NCI-H345 treated with DMSO at 0.1 percent for 48 hours (cell line): ENCODE results near the gene LEMD3.
"Not testable (repeated sequence)": the region's sequence is repeated elsewhere in the genome, so short reads cannot be mapped to it uniquely, and the experiment has no call there.

ENCODE experiments used
- DNase-seq: peaks from one replicate; lab custom pipeline; 2025; ENCODE audit not compliant: unreplicated experiment; lab: John Stamatoyannopoulos, UW

The LEMD3 gene

DNA sequence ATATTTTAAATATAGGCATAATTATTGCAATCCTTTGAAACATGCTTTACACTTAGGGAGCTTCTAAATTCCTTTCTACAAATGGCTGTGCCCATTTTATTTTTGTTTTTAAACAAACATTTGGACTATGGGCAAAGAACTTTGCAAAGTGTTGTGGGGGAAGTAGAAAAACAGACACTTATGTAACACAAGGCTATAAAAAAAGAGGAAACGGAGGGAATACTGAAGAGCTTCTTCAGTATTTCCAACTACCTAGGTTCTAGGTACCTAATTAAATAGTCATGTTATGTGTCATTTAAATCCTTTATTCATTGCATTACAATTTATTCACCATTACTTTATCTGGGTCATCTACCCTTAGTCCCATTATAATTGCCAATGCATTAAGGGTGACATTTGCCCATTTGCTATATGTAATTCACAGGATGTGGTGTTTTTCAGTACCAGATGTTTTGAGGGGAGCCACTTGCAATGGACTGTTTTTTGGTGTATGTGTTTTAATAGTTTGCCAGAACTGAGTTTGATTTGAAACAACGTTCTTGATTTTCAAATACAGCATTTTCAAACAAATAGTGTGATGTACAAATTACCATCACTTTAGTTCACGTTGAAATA is 107.6 kb downstream of the LEMD3 start:
- no peak for DNase-seq

GRCh38 chr12:65277994-65278575 is 108.7 kb downstream of the LEMD3 start:
- no peak for DNase-seq

DNA sequence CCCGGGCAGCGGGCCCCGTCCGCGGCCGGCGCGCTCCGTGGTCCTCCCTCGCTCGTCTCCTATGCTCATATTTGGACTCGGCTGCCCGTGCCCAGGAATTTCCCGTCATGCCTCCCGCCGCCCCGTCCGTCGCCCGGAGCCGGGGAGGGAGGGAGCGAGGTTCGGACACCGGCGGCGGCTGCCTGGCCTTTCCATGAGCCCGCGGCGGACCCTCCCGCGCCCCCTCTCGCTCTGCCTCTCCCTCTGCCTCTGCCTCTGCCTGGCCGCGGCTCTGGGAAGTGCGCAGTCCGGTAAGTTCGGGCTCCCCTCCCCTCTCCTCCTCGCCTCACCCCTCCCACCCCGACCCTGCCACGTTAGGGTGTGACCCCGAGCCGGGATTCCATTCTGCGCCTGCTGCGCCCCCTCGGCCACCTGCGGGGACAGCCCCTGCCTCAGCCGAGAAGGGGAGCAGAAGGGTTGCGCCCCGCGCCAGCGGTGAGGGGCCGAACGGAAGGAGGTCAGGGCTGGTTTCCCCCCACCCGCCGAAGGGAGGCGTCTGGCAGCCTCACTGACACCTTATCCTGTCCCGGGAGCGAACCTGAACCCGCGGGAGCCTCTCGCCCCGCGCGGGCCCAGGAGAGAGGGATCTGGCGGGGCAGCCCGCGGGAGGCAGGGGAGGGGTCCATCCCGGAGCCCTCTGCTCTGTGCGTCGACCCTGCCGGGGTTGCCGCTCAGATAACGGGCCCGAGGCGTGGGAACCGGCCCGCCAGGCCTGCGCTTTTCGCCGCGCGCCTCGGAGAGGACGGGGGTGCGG is 109.4 kb downstream of the LEMD3 start, which contains the start of gene MSRB3:
Gene MSRB3 (plus strand): TSS at position 108 of the 793 bp plus-strand sequence. CDS start 29,897 bp downstream, outside the sequence.
- no peak for DNase-seq

GRCh38 chr12:65279369-65280112 is 110.2 kb downstream of the LEMD3 start:
- no peak for DNase-seq

GRCh38 chr12:65280306-65280705 is 110.9 kb downstream of the LEMD3 start:
- no peak for DNase-seq

GRCh38 chr12:65282840-65283239 is 113.5 kb downstream of the LEMD3 start:
- no peak for DNase-seq

- DNase-seq = not testable (repeated sequence)
These were observed 116.1 kb downstream of the LEMD3 start for GRCh38 chr12:65285532-65285931.

DNA sequence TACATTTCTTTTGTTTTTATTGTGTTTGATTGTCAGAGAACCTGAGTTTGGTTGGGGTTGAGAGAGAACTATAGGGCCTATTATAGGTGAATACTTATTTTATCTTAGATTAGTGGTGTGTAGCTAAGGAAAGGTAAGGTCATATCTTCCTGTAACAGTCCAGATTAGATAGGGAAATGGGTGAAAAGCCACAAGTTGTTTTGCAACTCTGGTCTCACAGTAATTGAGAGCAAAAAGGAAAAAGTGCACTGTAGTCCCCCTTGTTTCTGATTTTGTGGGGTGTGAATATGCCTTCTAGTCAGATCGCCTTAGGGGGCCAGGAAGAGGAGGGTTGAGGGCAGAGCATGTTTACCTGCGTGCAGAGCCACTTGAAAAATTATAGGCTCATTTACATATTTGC is 118.0 kb downstream of the LEMD3 start:
- DNase-seq = no peak

DNA sequence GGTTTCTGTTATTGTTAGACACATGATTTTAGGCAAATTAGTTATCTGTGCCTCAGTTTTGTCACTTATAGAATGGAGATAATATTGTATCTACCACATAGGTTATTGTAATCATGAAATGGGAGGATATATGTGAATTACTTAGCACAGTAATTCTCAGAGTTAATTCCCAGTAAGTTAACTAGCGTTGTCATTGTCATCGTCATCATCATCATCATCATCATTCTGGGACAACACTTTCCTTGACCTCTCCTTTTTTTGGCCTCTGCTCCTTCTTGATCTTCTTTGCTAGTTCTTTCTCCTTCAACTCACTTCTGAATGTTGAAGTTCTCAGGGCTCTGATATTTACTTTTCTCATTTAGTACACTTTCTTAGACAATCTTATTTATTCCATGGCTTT is 122.9 kb downstream of the LEMD3 start:
- no peak for DNase-seq

- DNase-seq = no peak
These were observed 124.4 kb downstream of the LEMD3 start for GRCh38 chr12:65293735-65294134.

GRCh38 chr12:65294641-65295262 is 125.4 kb downstream of the LEMD3 start:
- no peak for DNase-seq

DNA sequence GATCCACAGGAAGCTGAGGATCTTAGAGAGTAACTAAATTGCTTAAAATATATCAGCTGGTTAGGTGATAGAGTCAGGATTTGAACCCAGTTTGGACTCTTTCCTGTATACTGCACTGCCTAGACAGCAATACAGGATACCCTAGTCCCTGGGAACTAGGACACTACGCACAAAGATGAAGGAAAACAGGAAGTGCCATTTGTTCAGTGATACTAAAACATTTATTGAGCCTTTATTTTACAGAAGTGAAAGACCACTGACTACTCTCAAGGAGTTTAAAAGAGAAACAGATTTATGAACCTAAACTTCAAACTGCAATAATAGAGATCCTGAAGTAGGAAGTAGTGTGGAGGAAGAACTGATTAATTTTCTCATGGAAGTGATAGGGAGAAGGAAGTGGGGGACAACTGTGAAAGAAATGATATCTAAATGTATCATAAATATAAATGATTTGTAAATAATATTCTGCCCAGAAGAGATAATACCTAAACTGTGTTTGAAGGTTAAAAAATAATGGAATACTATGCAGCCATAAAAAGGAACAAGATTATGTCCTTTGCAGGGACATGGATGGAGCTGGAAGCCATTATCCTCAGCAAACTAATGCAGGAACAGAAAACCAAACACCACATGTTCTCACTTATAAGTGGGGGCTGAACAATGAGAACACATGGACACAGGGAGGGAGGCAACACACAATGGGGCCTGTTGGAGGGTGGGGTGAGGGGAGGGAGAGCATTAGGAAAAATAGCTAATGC is 127.3 kb downstream of the LEMD3 start:
- no peak for DNase-seq
